Lung microvascular endothelial cell (primary cell): ENCODE data around the gene SLC24A3. TPM values are rescaled to one million over a fixed set of nuclear protein-coding genes. Genes with fewer than 3 reads are reported as not detected.

ENCODE experiments used
- DNase-seq, 2 donors: peaks; one replicate each; pipeline versions ENCODE4 v3.0.0 to v3.0.0-alpha.2; 2010; ENCODE audit warnings: low read depth in 2 of 2
- total RNA-seq: library from RNA; depleted of rRNA; stranded (reverse); fragments of >200 nt; gene quantifications from 2 replicates; pipeline ENCODE4 v1.2.1, GENCODE V29; 2014

Gene SLC24A3
- total RNA-seq, 1 donor from 2014 or later = under 0.01 TPM

GRCh38 chr20:19236371-19237055 lies 24.1 kb downstream of the SLC24A3 start:
- DNase-seq = no peak

- DNase-seq = no peak
Measured at GRCh38 chr20:19241440-19241839, 29.0 kb downstream of the SLC24A3 start.

GRCh38 chr20:19244291-19244690 lies 31.8 kb downstream of the SLC24A3 start:
- DNase-seq = no peak

GRCh38 chr20:19249106-19249879 lies 36.9 kb downstream of the SLC24A3 start:
- DNase-seq = peak in 1 of 2 donors; percentile 3

GRCh38 chr20:19250346-19250745 lies 37.9 kb downstream of the SLC24A3 start:
- DNase-seq = no peak

GRCh38 chr20:19251506-19251905 lies 39.1 kb downstream of the SLC24A3 start:
- no peak for DNase-seq

GRCh38 chr20:19251958-19252357 lies 39.5 kb downstream of the SLC24A3 start:
- DNase-seq = no peak

GRCh38 chr20:19252451-19253120 lies 40.1 kb downstream of the SLC24A3 start:
- no peak for DNase-seq

- DNase-seq = no peak
Measured at GRCh38 chr20:19253316-19253715, 40.9 kb downstream of the SLC24A3 start.

GRCh38 chr20:19253916-19254820 lies 41.7 kb downstream of the SLC24A3 start:
- no peak for DNase-seq

GRCh38 chr20:19254956-19255355 lies 42.5 kb downstream of the SLC24A3 start:
- DNase-seq = no peak

GRCh38 chr20:19256085-19256484 lies 43.6 kb downstream of the SLC24A3 start:
- no peak for DNase-seq

- DNase-seq = no peak
Measured at GRCh38 chr20:19256906-19257595, 44.6 kb downstream of the SLC24A3 start.

- DNase-seq = no peak
Measured at GRCh38 chr20:19257865-19258264, 45.4 kb downstream of the SLC24A3 start.

GRCh38 chr20:19259141-19259591 lies 46.7 kb downstream of the SLC24A3 start:
- no peak for DNase-seq

GRCh38 chr20:19260412-19261090 lies 48.1 kb downstream of the SLC24A3 start:
- no peak for DNase-seq

GRCh38 chr20:19264191-19264590 lies 51.7 kb downstream of the SLC24A3 start:
- no peak for DNase-seq

- no peak for DNase-seq
Measured at GRCh38 chr20:19265646-19266374, 53.4 kb downstream of the SLC24A3 start.

GRCh38 chr20:19268426-19268825 lies 56.0 kb downstream of the SLC24A3 start:
- no peak for DNase-seq
